B cell (primary cell): Measurements from ENCODE around the gene PLPPR3. TPM values are rescaled to one million over a fixed set of nuclear protein-coding genes. Genes with fewer than 3 reads are reported as not detected.

ENCODE experiments used
- ATAC-seq: fragments of 200-7000 bp; cut with Tn5 transposase; one replicate; pipeline ENCODE4 v1.10.0; 2021; ENCODE audit warnings: low read depth, mild to moderate bottlenecking, moderate number of reproducible peaks, moderate library complexity
- CTCF ChIA-PET: fragments of 350-600 bp; sonication (Branson Sonifier 250); formaldehyde crosslinking; loops from one replicate; lab custom pipeline; 2021; ENCODE audit warnings: antibody characterized with exemption, inconsistent platforms; lab: Charles Lee
- POLR2A ChIA-PET: fragments of 350-600 bp; sonication (Branson Sonifier 250); formaldehyde crosslinking; loops from one replicate; lab custom pipeline; 2021; ENCODE audit warnings: antibody characterized with exemption; lab: Charles Lee
- DNase-seq: peaks from one replicate; pipeline ENCODE4 v3.0.0; 2013
- H2AFZ ChIP-seq: 2 replicates; pipeline ENCODE4 v1.6.1; 2012; ENCODE audit warnings: mild to moderate bottlenecking, low read depth, low read length; ENCODE audit not compliant: insufficient read depth, poor library complexity, severe bottlenecking
- H3K27ac ChIP-seq, 2 donors: 1 replicate in 1 of 2; 2 replicates in 1 of 2; pipeline ENCODE4 v1.5.1; 2012 to 2013; ENCODE audit warnings: low read length in 2 of 2, mild to moderate bottlenecking in 2 of 2, moderate library complexity in 1 of 2
- H3K27me3 ChIP-seq, 4 experiments: fragments of 200-600 bp in 1 of 4; sonication (generic) in 1 of 4; replicated peaks in 1 of 4; 1 replicate in 2 of 4; 2 replicates in 2 of 4; pipeline versions ENCODE4 v1.6.1 to v1.7.0; 2013 to 2016; ENCODE audit warnings: low read length in 3 of 4, mild to moderate bottlenecking in 2 of 4, mixed read lengths in 1 of 4, moderate library complexity in 1 of 4; ENCODE audit not compliant: insufficient read depth in 4 of 4, control insufficient read depth in 3 of 4; ENCODE audit errors: control extremely low read depth in 1 of 4
- H3K36me3 ChIP-seq, 2 experiments: replicated peaks in 1 of 2; 1 replicate in 1 of 2; 2 replicates in 1 of 2; pipeline versions ENCODE4 v1.6.1 to v1.7.1; 2013; ENCODE audit warnings: low read length in 1 of 2; ENCODE audit not compliant: insufficient read depth in 2 of 2, control insufficient read depth in 1 of 2; ENCODE audit errors: control extremely low read depth in 1 of 2, extremely low read depth in 1 of 2
- H3K4me1 ChIP-seq, 2 donors: fragments of 200-600 bp in 1 of 2; sonication (generic) in 1 of 2; 1 replicate in 1 of 2; 2 replicates in 1 of 2; pipeline versions ENCODE4 v1.5.1 to v1.6.1; 2013 to 2017; ENCODE audit warnings: low read length in 2 of 2; ENCODE audit not compliant: control insufficient read depth in 2 of 2, insufficient read depth in 2 of 2
- H3K4me2 ChIP-seq: replicated peaks from 2 replicates; pipeline ENCODE3; 2012; ENCODE audit warnings: mild to moderate bottlenecking, low read depth, low read length; ENCODE audit not compliant: poor library complexity, severe bottlenecking
- H3K4me3 ChIP-seq, 5 experiments: fragments of 200-600 bp in 1 of 5; sonication (generic) in 1 of 5; 1 replicate in 3 of 5; 2 replicates in 2 of 5; pipeline versions ENCODE4 v1.5.1 to v1.7.0; 2011 to 2016; ENCODE audit warnings: low read length in 4 of 5, mild to moderate bottlenecking in 4 of 5, low read depth in 2 of 5, control low read depth in 1 of 5, moderate library complexity in 1 of 5; ENCODE audit not compliant: insufficient read depth in 1 of 5; ENCODE audit errors: control extremely low read depth in 1 of 5, extremely low read depth in 1 of 5
- H3K79me2 ChIP-seq: fragments of 200-600 bp; sonication (generic); one replicate; pipeline ENCODE4 v1.6.0; 2016; ENCODE audit warnings: low read length; ENCODE audit not compliant: control insufficient read depth, insufficient read depth
- H3K9ac ChIP-seq: fragments of 200-600 bp; sonication (generic); 2 replicates; pipeline ENCODE4 v1.6.1; 2017; ENCODE audit warnings: mild to moderate bottlenecking, low read length, moderate library complexity
- H3K9me3 ChIP-seq, 3 donors: one replicate each; pipeline versions ENCODE4 v1.6.1 to v1.7.1; 2013; ENCODE audit warnings: low read length in 2 of 3; ENCODE audit not compliant: control insufficient read depth in 2 of 3, insufficient read depth in 1 of 3; ENCODE audit errors: control extremely low read depth in 1 of 3
- H4K20me1 ChIP-seq: 2 replicates; pipeline ENCODE4 v1.6.0; 2012; ENCODE audit warnings: mild to moderate bottlenecking, low read length; ENCODE audit not compliant: insufficient read depth, control insufficient read depth, poor library complexity, severe bottlenecking
- H3K27ac Mint-ChIP-seq: one replicate; pipeline ENCODE4 v1.8.0; 2021; ENCODE audit warnings: mixed read lengths
- H3K27me3 Mint-ChIP-seq: one replicate; pipeline ENCODE4 v1.8.0; 2021; ENCODE audit warnings: mixed read lengths
- H3K4me1 Mint-ChIP-seq: one replicate; pipeline ENCODE4 v1.8.0; 2021; ENCODE audit warnings: mixed read lengths
- H3K4me3 Mint-ChIP-seq: one replicate; pipeline ENCODE4 v1.8.0; 2021; ENCODE audit warnings: mixed read lengths
- H3K9me3 Mint-ChIP-seq: one replicate; pipeline ENCODE4 v1.8.0; 2022; ENCODE audit warnings: mixed read lengths; ENCODE audit not compliant: insufficient read depth
- EZH2 ChIP-seq: IDR thresholded peaks from 2 replicates; pipeline ENCODE4 v1.6.1; 2012; ENCODE audit warnings: borderline replicate concordance, low read depth, mild to moderate bottlenecking, moderate library complexity, low read length; ENCODE audit not compliant: insufficient read depth, poor library complexity, severe bottlenecking
- WGBS: methylation state at CpG from one replicate; pipeline ENCODE4 v1.1.5; 2013; ENCODE audit warnings: missing lambda C conversion rate; ENCODE audit not compliant: insufficient coverage; 5-methylcytosine and 5-hydroxymethylcytosine counted together
- intact Hi-C: fragments of 100-400 bp; cut with micrococcal nuclease; formaldehyde crosslinking; loops from one replicate; pipeline ENCODE4 v1.10.0; 2022
- polyA plus RNA-seq: library from polyadenylated mRNA; depleted of rRNA; stranded (reverse); fragments of >200 nt; gene quantifications from 2 replicates; pipeline ENCODE4 v1.2.3, GENCODE V29; 2012
- total RNA-seq, 2 donors: library from RNA; stranded (reverse); fragments of 120-200 nt in 1 of 2; gene quantifications; 1 replicate in 1 of 2; 2 replicates in 1 of 2; pipeline versions ENCODE4 v1.2.3 to v1.2.4, GENCODE V29; 2013 to 2022
- TF ChIP-seq, protein P1 (sequence below): fragments of 200-600 bp; IDR thresholded peaks from one replicate; pipeline ENCODE4 v1.8.0; 2022; ENCODE audit warnings: antibody characterized with exemption, mild to moderate bottlenecking

PLPPR3 gene
- total and polyA plus RNA-seq, 2 donors (not counting 1 experiment from before 2014, with no cell fraction given), result not detected

DNA sequence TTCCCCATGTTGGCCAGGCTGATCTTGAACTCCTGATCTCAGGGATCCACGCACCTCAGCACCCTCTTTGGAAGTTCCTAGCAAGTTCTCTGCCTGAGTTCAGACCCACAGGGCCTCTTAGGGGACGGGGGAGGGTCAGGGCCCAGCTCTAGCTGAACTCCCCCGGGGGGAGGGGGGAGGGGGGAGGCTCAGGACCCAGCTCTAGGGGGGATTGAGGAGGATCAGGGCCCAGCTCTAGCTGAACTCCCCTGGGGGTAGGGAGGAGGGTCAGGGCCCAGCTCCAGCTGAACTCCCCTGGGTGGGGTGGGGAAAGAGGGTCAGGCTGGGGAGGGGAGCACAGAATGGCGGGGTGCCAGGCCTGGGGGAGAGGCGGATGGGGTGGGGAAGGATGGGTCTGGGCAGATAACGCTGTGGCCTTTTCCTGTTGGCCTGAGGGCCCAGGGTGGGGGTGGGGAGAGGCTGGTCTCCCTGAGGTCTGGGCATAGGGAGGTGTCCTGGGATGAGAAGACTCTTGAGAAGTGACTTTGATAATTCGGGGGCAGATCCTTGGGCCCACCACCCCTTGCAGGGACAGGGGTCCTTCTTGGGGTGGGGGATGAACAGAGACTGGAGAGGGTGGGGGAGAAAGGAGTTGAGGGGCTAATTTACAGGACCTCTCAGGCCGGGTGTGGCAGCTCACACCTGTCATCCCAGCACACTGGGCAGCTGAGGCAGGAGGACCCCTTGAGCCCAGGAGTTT lies 30.0 kb downstream of the PLPPR3 start:
- H4K20me1 ChIP-seq, result no peaks in the 10 kb centered on the region
- no peak overlapping the region for H2AFZ ChIP-seq
- no peak overlapping the region for H3K4me3 Mint-ChIP-seq
- H3K9me3 ChIP-seq, result no peaks in the 10 kb centered on the region
- ChIA-PET CTCF (no interaction called here), POLR2A (no interaction called here)
- H3K27me3 ChIP-seq, result no peaks in the 10 kb centered on the region
- no peak overlapping the region for H3K4me3 ChIP-seq
- no peak overlapping the region for H3K9ac ChIP-seq
- H3K9me3 Mint-ChIP-seq, result no peaks in the 10 kb centered on the region
- intact Hi-C loops, result no loop called here
- TF ChIP-seq EZH2, result no peak
- TF ChIP-seq, protein P1, sequence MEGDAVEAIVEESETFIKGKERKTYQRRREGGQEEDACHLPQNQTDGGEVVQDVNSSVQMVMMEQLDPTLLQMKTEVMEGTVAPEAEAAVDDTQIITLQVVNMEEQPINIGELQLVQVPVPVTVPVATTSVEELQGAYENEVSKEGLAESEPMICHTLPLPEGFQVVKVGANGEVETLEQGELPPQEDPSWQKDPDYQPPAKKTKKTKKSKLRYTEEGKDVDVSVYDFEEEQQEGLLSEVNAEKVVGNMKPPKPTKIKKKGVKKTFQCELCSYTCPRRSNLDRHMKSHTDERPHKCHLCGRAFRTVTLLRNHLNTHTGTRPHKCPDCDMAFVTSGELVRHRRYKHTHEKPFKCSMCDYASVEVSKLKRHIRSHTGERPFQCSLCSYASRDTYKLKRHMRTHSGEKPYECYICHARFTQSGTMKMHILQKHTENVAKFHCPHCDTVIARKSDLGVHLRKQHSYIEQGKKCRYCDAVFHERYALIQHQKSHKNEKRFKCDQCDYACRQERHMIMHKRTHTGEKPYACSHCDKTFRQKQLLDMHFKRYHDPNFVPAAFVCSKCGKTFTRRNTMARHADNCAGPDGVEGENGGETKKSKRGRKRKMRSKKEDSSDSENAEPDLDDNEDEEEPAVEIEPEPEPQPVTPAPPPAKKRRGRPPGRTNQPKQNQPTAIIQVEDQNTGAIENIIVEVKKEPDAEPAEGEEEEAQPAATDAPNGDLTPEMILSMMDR, result no peak
- no peak overlapping the region for H3K27ac Mint-ChIP-seq
- peaks cover 2% of the 10 kb centered on the region for H3K4me1 Mint-ChIP-seq
- no peak for DNase-seq
- H3K4me1 ChIP-seq, result peaks cover 0 to 10% of the 10 kb centered on the region in 2 donors
- H3K79me2 ChIP-seq, result peaks cover 10% of the 10 kb centered on the region
- no peak for ATAC-seq
- H3K4me2 ChIP-seq, result no peak overlapping the region
- no peak overlapping the region for H3K27ac ChIP-seq
- H3K36me3 ChIP-seq, result no peaks in the 10 kb centered on the region
- WGBS, result 89% methylated on average over 4 of the region's 8 CpGs
- H3K27me3 Mint-ChIP-seq, result peaks cover 4% of the 10 kb centered on the region

DNA sequence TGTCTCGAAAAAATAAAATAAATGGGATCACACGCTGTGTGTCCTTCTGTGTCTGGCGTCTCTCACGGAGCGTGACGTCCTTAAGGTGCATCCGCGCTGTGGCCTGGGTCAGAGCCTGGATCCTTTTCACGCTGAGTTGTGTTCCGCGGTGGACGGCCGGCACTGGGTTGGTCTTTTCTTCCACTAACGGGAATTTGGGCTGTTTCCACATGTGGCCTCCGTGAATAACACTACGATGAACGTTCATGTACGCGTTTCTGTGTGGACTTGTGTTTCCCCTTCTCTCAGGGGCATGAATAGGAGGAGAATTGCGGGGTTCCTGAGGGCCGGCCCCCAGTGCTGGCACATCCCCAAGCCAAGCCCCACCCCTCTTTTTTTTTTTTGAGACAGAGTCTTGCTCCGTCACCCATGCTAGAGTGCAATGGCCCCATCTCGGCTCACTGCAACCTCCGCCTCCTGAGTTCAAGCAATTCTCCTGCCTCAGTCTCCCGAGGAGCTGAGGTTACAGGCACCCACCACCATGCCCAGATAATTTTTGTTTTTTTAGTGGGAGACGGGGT lies 30.7 kb downstream of the PLPPR3 start:
- peaks cover 0 to 4% of the 10 kb centered on the region in 2 donors for H3K4me1 ChIP-seq
- no peaks in the 10 kb centered on the region for H3K4me1 Mint-ChIP-seq
- no peaks in the 10 kb centered on the region for H3K9me3 Mint-ChIP-seq
- H3K36me3 ChIP-seq, result no peaks in the 10 kb centered on the region
- TF ChIP-seq EZH2, result no peak
- TF ChIP-seq, protein P1, result no peak
- no peak overlapping the region for H3K4me3 Mint-ChIP-seq
- intact Hi-C loops, result no loop called here
- no peaks in the 10 kb centered on the region for H4K20me1 ChIP-seq
- no peak overlapping the region for H3K4me2 ChIP-seq
- CTCF ChIA-PET, result no interaction called here
- DNase-seq (no peak), ATAC-seq (no peak)
- POLR2A ChIA-PET, result no interaction called here
- H3K9me3 ChIP-seq, result no peaks in the 10 kb centered on the region
- WGBS, result 94% methylated on average over 22 of the region's 26 CpGs
- H3K79me2 ChIP-seq, result peaks cover 5% of the 10 kb centered on the region
- no peak overlapping the region for H3K4me3 ChIP-seq
- no peak overlapping the region for H2AFZ ChIP-seq
- no peak overlapping the region for H3K27ac Mint-ChIP-seq
- no peak overlapping the region for H3K9ac ChIP-seq
- no peak overlapping the region for H3K27ac ChIP-seq
- peaks cover 4% of the 10 kb centered on the region for H3K27me3 Mint-ChIP-seq
- no peaks in the 10 kb centered on the region for H3K27me3 ChIP-seq
